ENCODE measurements around the gene GADL1. TPM values are rescaled to one million over a fixed set of nuclear protein-coding genes. Genes with fewer than 3 reads are reported as not detected.

The GADL1 gene
- total RNA-seq, 1 experiment from 2014 or later = not detected

GRCh38 chr3:30895329-30895728 is 868 bp upstream of the GADL1 start:
- Histone ChIP-seq H4K20me1 (ENCODE audit: insufficient read depth) (no peaks in the 10 kb centered on the region), H2AFZ (ENCODE audit: low read depth, low read length, poor library complexity, severe bottlenecking) (peak overlapping the region; percentile 70), H3K4me1 (ENCODE audit: control insufficient read depth in 1 of 2, insufficient read depth in 2 of 2, low read length in 2 of 2) (peaks cover 0 to 9% of the 10 kb centered on the region in 2 experiments; a peak in 1 of 4 replicates), H3K4me3 (replicated peaks in 1 of 2; ENCODE audit: low read depth in 1 of 2, low read length in 2 of 2) (no peak overlapping the region), H3K9me3 (ENCODE audit: control insufficient read depth in 1 of 2, insufficient read depth in 1 of 2, low read depth in 1 of 2, low read length in 2 of 2) (no peaks in the 10 kb centered on the region), H3K27ac (ENCODE audit: low read depth, low read length) (no peak overlapping the region), H3K9me2 (ENCODE audit: insufficient read depth) (no peaks in the 10 kb centered on the region), H3K27me3 (ENCODE audit: insufficient read depth, low read length) (peaks cover 10% of the 10 kb centered on the region), H3K36me3 (ENCODE audit: control insufficient read depth in 1 of 2, insufficient read depth in 2 of 2, low read length in 2 of 2) (no peaks in the 10 kb centered on the region), H3K9ac (ENCODE audit: low read length) (no peak overlapping the region), H3K79me2 (ENCODE audit: insufficient read depth, low read length) (no peaks in the 10 kb centered on the region), H3K4me2 (ENCODE audit: low read length) (peak overlapping the region; percentile 86; the same call in 1 of the 2 replicates)
- RAD21 ChIA-PET (ENCODE audit: low non-redundant PET in 1 of 2, low total read pairs in 2 of 2, uncharacterized antibody in 2 of 2, unreplicated experiment in 2 of 2) = no interaction called here
- CTCF ChIA-PET = no interaction called here
- BruUV-seq (replicated peaks) = no TSS peak
- intact Hi-C loops (cut with micrococcal nuclease) = no loop called here
- DNase-seq (ENCODE audit: low read depth, low spot score) (no peak), ATAC-seq (no peak)
- TF ChIP-seq POLR2AphosphoS5 (IDR thresholded peaks at IDR 0.05; ENCODE audit: low read depth, low read length) = no peak
- no peak for TF ChIP-seq EGR1 (IDR thresholded peaks at IDR 0.05; ENCODE audit: low read depth)
- POLR2A ChIA-PET = no interaction called here

- H3K9ac ChIP-seq (ENCODE audit: low read length) = no peak overlapping the region
- ATAC-seq (no peak), DNase-seq (ENCODE audit: low read depth, low spot score) (no peak)
- ChIA-PET RAD21 (ENCODE audit: low non-redundant PET in 1 of 2, low total read pairs in 2 of 2, uncharacterized antibody in 2 of 2, unreplicated experiment in 2 of 2) (no interaction called here), CTCF (no interaction called here), POLR2A (no interaction called here)
- TF ChIP-seq POLR2AphosphoS5 (IDR thresholded peaks at IDR 0.05; ENCODE audit: low read depth, low read length) (no peak), POLR2A (IDR thresholded peaks at IDR 0.05; ENCODE audit: borderline replicate concordance, extremely low read depth, insufficient read depth, insufficient read length) (no peak), EGR1 (IDR thresholded peaks at IDR 0.05; ENCODE audit: low read depth) (no peak), CEBPB (IDR thresholded peaks at IDR 0.05; ENCODE audit: low read depth) (no peak), ZBTB33 (IDR thresholded peaks at IDR 0.05; ENCODE audit: extremely low read depth, insufficient replicate concordance, low read length) (no peak), EZH2 (IDR thresholded peaks at IDR 0.05) (no peak), EZH2phosphoT487 (IDR thresholded peaks at IDR 0.05; ENCODE audit: borderline replicate concordance) (no peak), YY1 (IDR thresholded peaks at IDR 0.05; ENCODE audit: extremely low read depth, insufficient replicate concordance, low read depth, low read length) (no peak), TCF7L2 (IDR thresholded peaks at IDR 0.05; ENCODE audit: borderline replicate concordance, extremely low read depth, insufficient read depth, insufficient read length) (no peak), SRF (IDR thresholded peaks at IDR 0.05; ENCODE audit: low read depth) (no peak), RAD21 (IDR thresholded peaks at IDR 0.05; ENCODE audit: low read depth) (no peak)
- H4K20me1 ChIP-seq (ENCODE audit: insufficient read depth) = no peaks in the 10 kb centered on the region
- H3K4me2 ChIP-seq (ENCODE audit: low read length) = peak overlapping the region; percentile 86
- peak overlapping the region; percentile 45 to 62; a peak in 3 of 4 replicates for H3K4me3 ChIP-seq (replicated peaks in 1 of 2; ENCODE audit: low read depth in 1 of 2, low read length in 2 of 2)
- peaks cover 10% of the 10 kb centered on the region for H3K27me3 ChIP-seq (ENCODE audit: insufficient read depth, low read length)
- H3K9me3 ChIP-seq (ENCODE audit: control insufficient read depth in 1 of 2, insufficient read depth in 1 of 2, low read depth in 1 of 2, low read length in 2 of 2) = no peaks in the 10 kb centered on the region
- H2AFZ ChIP-seq (ENCODE audit: low read depth, low read length, poor library complexity, severe bottlenecking) = peak overlapping the region; percentile 70
- H3K4me1 ChIP-seq (ENCODE audit: control insufficient read depth in 1 of 2, insufficient read depth in 2 of 2, low read length in 2 of 2) = peaks cover 0 to 9% of the 10 kb centered on the region in 2 experiments; a peak in 1 of 4 replicates
- no peaks in the 10 kb centered on the region for H3K36me3 ChIP-seq (ENCODE audit: control insufficient read depth in 1 of 2, insufficient read depth in 2 of 2, low read length in 2 of 2)
- no peak overlapping the region for H3K27ac ChIP-seq (ENCODE audit: low read depth, low read length)
- BruUV-seq (replicated peaks) = no TSS peak
- H3K79me2 ChIP-seq (ENCODE audit: insufficient read depth, low read length) = no peaks in the 10 kb centered on the region
- intact Hi-C loops (cut with micrococcal nuclease) = no loop called here
- no peaks in the 10 kb centered on the region for H3K9me2 ChIP-seq (ENCODE audit: insufficient read depth)
Measured at GRCh38 chr3:30893678-30894325, 659 bp downstream of the GADL1 start.
